Peyer's patch (tissue), 4 donors: Measurements from ENCODE around the gene KLF16. TPM values are rescaled to one million over a fixed set of nuclear protein-coding genes. Genes with fewer than 3 reads are reported as not detected.

ENCODE experiments used
- DNase-seq, 3 donors: peaks; one replicate each; pipeline ENCODE4 v3.0.0-alpha.2; 2017 to 2019
- H3K27ac ChIP-seq, 4 donors: fragments of 200-600 bp; sonication (generic); one replicate each; pipeline ENCODE4 v1.5.1; 2016 to 2019
- H3K27me3 ChIP-seq, 2 donors: fragments of 200-600 bp; sonication (generic); one replicate each; pipeline ENCODE4 v1.5.1; 2019
- H3K36me3 ChIP-seq, 3 donors: fragments of 200-600 bp; sonication (generic); one replicate each; pipeline ENCODE4 v1.5.1; 2016 to 2019
- H3K4me1 ChIP-seq, 4 donors: fragments of 200-600 bp; sonication (generic); one replicate each; pipeline ENCODE4 v1.5.1; 2016 to 2019
- H3K4me3 ChIP-seq, 4 donors: fragments of 200-600 bp; sonication (generic); 1 replicate in 3 of 4; 2 replicates in 1 of 4; pipeline ENCODE4 v1.5.1; 2016 to 2019; ENCODE audit warnings: mild to moderate bottlenecking in 1 of 4
- H3K9me3 ChIP-seq, 4 donors: fragments of 200-600 bp; sonication (generic); one replicate each; pipeline ENCODE4 v1.5.1; 2016 to 2019; ENCODE audit warnings: mild to moderate bottlenecking in 1 of 4
- CTCF ChIP-seq, 6 experiments: fragments of 450-650 bp in 4 of 6; fragments of 200-600 bp in 2 of 6; sonication (generic) in 1 of 6; IDR thresholded peaks; one replicate each; pipeline ENCODE4 v1.5.1; 2017 to 2019; ENCODE audit warnings: antibody characterized with exemption in 6 of 6, mild to moderate bottlenecking in 3 of 6, moderate library complexity in 1 of 6
- POLR2A ChIP-seq, 2 donors: fragments of 450-650 bp; IDR thresholded peaks; one replicate each; pipeline ENCODE4 v1.5.1; 2017; ENCODE audit warnings: antibody characterized with exemption in 2 of 2, mild to moderate bottlenecking in 2 of 2, moderate library complexity in 2 of 2
- total RNA-seq, 4 donors: library from RNA; depleted of rRNA; stranded (reverse); fragments of >200 nt; gene quantifications; one replicate each; pipeline ENCODE4 v1.1.0, GENCODE V29; 2016

The KLF16 gene
- total RNA-seq, 4 donors from 2014 or later = 10.3 to 18.2 (median 14.8) TPM

GRCh38 chr19:1837625-1838105, 25.7 kb downstream of the KLF16 start:
- Histone ChIP-seq H3K36me3 (no peaks in the 10 kb centered on the region), H3K4me3 (peak overlapping the region in 1 of 4 donors; percentile 38), H3K27ac (peak overlapping the region in 3 of 4 donors; percentile 41 to 81 (median 79)), H3K4me1 (peaks cover 4 to 52% (median 9%) of the 10 kb centered on the region in 4 donors), H3K27me3 (no peaks in the 10 kb centered on the region), H3K9me3 (no peaks in the 10 kb centered on the region)
- TF ChIP-seq CTCF (IDR thresholded peaks at IDR 0.05) (peak; percentile 45 to 92 (median 86)), POLR2A (IDR thresholded peaks at IDR 0.05) (no peak)
- DNase-seq = peak in 2 of 3 donors; percentile 63 to 81

- H3K27me3 ChIP-seq = no peaks in the 10 kb centered on the region
- peaks cover 4 to 48% (median 6%) of the 10 kb centered on the region in 4 donors for H3K4me1 ChIP-seq
- TF ChIP-seq POLR2A (IDR thresholded peaks at IDR 0.05) = no peak
- TF ChIP-seq CTCF (IDR thresholded peaks at IDR 0.05) = no peak
- H3K9me3 ChIP-seq = no peaks in the 10 kb centered on the region
- no peaks in the 10 kb centered on the region for H3K36me3 ChIP-seq
- no peak for DNase-seq
- no peak overlapping the region for H3K4me3 ChIP-seq
- H3K27ac ChIP-seq = peak overlapping the region in 1 of 4 donors; percentile 81
Observed at GRCh38 chr19:1837222-1837565, 26.2 kb downstream of the KLF16 start.

GRCh38 chr19:1836458-1837221, 26.7 kb downstream of the KLF16 start:
- H3K36me3 ChIP-seq = no peaks in the 10 kb centered on the region
- H3K4me1 ChIP-seq = peaks cover 4 to 46% (median 6%) of the 10 kb centered on the region in 4 donors
- H3K9me3 ChIP-seq = no peaks in the 10 kb centered on the region
- no peaks in the 10 kb centered on the region for H3K27me3 ChIP-seq
- no peak for DNase-seq
- H3K4me3 ChIP-seq = no peak overlapping the region
- TF ChIP-seq POLR2A (IDR thresholded peaks at IDR 0.05) = no peak
- TF ChIP-seq CTCF (IDR thresholded peaks at IDR 0.05) = no peak
- no peak overlapping the region for H3K27ac ChIP-seq

GRCh38 chr19:1833540-1833939, 29.8 kb downstream of the KLF16 start:
- H3K9me3 ChIP-seq = no peaks in the 10 kb centered on the region
- peaks cover 0 to 15% (median 2%) of the 10 kb centered on the region in 4 donors for H3K4me1 ChIP-seq
- no peak overlapping the region for H3K27ac ChIP-seq
- H3K4me3 ChIP-seq = no peak overlapping the region
- no peaks in the 10 kb centered on the region for H3K27me3 ChIP-seq
- DNase-seq = no peak
- TF ChIP-seq POLR2A (IDR thresholded peaks at IDR 0.05) (no peak), CTCF (IDR thresholded peaks at IDR 0.05) (no peak)
- peaks cover 0 to 5% (median 0%) of the 10 kb centered on the region in 3 donors for H3K36me3 ChIP-seq

- DNase-seq = no peak
- H3K36me3 ChIP-seq = peaks cover 0 to 19% (median 0%) of the 10 kb centered on the region in 3 donors
- H3K4me3 ChIP-seq = no peak overlapping the region
- no peak overlapping the region for H3K27ac ChIP-seq
- H3K9me3 ChIP-seq = no peaks in the 10 kb centered on the region
- no peaks in the 10 kb centered on the region for H3K27me3 ChIP-seq
- TF ChIP-seq POLR2A (IDR thresholded peaks at IDR 0.05) (no peak), CTCF (IDR thresholded peaks at IDR 0.05) (no peak)
- H3K4me1 ChIP-seq = peaks cover 0 to 5% (median 0%) of the 10 kb centered on the region in 4 donors
Observed at GRCh38 chr19:1832046-1832663, 31.2 kb downstream of the KLF16 start.
